IPS-11a (cell line): Measurements from ENCODE around the gene LAMA4.

ENCODE experiments used
- H3K4me3 ChIP-seq: one replicate; pipeline ENCODE4 v1.5.1; 2013; ENCODE audit warnings: low read depth, low read length, control low read depth

LAMA4 gene

DNA sequence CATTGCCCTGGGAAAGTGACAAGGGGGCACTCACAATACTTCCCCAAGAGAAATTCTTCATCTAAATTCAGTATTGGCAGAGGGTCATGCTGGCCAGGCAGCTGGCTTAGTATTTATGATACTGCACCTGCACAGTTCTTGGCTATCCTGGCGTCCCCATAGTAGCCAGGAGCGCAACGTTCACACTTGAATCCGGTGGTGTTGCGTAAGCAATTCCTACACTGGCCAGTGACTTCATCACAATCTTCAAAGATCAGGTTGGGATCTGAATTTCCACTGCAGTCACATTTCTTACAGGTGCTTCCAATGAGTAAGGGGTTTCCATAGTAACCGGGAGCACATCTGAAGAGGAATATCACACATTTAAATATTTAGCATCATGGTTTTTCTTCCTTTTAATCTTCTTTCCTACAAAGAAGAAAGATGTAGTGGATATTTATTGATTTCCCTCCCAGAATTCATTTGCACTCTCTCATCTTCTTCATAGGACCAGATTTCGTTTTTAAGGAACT is 62.8 kb downstream of the LAMA4 start:
- no peak overlapping the region for H3K4me3 ChIP-seq

DNA sequence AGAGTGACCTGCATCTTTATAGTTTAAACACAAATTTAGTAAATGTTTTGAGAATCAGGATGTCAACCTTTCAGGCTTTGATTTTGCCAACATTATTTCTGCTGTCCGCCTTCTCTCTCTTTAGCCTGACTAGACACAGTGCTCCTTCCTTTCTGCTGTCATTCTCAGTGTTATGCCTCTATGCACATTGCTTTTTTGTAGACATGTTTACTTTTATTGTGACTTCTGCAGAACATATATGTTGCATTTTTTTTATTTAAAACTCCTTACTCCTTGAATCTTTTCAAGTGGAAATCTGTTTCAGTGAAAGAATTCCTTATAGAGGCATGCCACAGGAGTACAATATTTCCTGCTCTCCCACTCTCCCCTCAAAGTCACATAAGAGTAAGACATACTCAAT is 64.2 kb downstream of the LAMA4 start:
- no peak overlapping the region for H3K4me3 ChIP-seq

DNA sequence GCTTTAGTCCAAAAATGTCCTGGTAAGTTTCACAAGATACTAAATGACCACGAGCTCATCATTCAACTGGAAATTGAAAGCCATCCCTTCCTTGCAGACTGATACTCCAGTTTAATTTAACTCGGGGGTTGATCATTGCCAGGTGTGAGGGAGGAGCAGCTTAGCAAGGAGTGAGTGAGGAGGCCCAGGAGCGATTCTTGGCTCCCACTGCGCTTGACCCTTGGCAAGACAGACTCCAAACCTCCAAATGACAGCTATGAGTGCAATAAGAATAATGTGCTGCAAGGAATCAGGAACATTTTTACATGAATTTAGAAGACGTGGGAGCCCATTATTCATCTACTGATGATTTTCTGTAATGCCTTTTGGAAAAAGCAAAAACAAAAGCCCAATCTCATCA is 64.9 kb downstream of the LAMA4 start:
- no peak overlapping the region for H3K4me3 ChIP-seq

DNA sequence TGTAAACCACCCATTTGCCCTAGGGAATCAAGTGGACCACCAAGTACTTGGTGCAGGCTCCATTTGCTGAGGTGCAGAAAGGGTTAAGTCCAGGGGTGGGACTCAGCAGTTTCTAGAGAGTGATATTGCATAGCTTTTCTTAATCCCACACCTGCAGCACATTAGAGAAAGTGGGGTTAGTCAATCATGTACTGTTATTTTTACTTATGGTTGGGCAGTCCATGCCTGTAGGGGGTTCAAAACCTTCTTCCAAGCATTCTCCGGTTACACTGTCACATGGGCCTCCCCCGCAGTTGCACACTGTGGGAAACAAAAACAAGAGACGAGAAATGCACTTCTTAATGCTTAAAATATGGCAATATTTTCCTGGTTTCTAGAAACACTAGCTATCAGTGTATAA is 65.5 kb downstream of the LAMA4 start:
- H3K4me3 ChIP-seq: no peak overlapping the region

DNA sequence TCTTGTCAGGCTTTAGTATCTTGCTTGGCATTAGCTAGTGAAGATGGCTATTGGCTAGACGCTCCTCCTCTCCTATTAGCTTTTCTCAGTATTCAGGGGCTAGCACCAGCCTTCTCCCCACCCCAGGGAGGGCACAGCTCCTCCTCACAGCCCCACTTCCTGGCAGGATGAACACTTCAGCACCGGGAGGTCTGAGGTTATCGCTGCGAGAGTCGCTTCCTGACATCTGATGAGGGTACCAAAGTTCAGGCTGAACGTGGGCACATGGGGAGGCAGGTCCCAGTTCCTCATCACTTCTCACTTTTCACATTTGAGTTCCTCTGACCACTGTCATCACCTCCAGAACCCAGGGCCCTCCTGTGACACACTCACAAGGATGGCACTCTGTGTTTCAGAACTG is 66.6 kb downstream of the LAMA4 start:
- H3K4me3 ChIP-seq: no peak overlapping the region

DNA sequence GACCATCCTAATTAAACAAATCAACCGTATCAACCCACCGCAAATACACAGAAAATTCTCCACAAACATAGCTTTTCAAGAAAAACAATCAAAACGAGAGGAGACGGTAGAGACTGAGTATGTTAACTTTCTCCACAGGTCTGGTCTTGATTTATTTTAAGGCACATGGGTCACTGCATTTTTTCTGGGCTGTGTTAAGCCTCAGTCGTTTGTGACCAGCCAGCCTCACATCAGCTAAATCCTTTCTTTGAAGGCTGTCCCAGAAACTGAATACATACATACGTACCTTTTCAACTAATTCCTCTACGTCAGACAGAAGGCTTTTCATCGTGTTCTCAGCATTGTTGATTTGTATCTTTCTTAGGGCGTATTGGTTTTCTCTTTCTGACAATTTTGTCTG is 69.4 kb downstream of the LAMA4 start:
- no peak overlapping the region for H3K4me3 ChIP-seq

DNA sequence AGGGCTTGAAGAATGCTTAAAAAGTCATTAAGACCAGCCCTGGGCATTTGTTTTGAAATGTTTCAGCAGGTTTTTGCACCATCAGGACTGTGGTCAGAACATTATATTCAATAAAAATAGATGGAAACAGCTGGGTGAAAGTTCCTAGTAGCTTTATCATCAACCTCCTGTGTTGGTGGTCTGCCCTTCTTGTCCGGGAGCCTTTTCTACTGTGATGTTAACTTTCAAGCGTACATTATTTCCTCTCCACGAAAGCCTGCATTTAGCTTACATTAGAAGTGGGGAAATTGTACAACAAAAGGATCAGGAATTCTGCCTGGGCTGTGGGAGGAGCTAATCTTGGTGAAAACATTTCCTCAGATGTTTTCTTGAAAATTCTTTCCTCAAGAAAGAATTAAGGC is 71.1 kb downstream of the LAMA4 start:
- no peak overlapping the region for H3K4me3 ChIP-seq

DNA sequence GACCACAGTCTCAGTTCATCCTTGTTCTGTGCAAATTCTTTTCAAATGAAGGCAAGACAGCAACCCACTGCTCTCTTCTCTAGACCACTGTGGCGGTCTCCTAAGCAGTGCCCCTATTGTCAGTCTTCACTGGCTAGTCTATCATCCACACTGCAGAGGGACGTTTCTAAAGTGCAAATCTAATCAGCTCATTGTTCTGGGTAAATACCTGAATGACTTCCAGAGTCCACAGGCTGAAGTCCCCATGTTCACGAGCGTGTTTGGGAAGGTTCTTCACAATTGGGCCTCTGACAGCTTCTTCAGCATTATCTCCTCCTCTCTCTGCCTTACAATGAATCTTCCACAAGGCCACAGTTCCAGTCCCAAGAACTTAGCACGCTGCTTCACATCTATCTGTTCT is 73.2 kb downstream of the LAMA4 start:
- H3K4me3 ChIP-seq: no peak overlapping the region

DNA sequence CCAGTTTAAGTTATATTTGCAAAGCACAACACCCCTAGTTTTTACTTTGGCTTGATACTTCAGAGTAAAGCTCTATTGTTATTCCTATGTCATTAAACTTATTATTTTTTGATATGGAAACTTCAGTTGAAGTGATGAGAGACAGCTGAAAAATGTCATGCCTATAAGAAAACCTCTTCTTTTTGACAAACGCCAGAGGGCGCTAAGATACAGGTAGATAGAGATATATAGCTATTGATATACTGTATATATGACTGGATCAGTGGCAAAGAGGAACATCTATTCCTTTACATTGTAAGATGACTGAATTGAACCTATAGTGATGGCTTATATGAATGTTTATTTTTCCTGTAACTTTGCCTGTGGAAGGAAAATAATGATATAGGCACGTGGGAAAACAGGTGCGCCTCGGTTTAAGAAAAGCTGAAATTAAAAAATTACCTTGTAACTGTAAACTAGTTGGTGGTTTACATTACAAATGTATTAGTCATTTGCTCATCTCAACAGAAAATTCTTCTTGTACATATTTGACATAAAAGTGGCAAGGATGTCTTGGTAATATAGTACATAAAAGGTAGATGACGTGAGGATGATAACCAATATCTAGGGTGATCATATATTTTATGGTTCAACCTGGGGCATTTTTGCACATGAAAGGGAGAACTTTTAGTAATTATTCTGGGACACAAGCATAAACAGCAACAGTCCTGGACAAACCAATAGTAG is 74.1 kb downstream of the LAMA4 start:
- H3K4me3 ChIP-seq: no peak overlapping the region

DNA sequence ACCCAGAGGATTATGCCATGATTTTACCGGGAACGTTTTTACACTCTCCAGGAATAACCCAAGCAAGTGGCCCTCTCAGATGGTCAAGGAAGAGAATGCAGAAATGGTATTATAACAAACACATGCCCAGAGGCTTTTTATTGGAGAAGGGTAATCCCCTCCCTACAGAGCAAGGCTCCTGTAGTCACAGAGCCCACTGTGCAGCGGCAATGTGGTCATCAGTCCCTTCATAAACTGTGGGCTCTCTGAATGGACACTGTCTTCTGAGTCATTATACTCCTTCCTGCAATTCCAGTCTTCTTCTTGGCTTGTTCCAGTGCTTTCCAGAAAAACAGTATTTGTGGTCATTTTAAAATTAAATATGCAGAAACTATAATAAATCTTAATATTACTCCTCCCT is 74.7 kb downstream of the LAMA4 start:
- H3K4me3 ChIP-seq: no peak overlapping the region

DNA sequence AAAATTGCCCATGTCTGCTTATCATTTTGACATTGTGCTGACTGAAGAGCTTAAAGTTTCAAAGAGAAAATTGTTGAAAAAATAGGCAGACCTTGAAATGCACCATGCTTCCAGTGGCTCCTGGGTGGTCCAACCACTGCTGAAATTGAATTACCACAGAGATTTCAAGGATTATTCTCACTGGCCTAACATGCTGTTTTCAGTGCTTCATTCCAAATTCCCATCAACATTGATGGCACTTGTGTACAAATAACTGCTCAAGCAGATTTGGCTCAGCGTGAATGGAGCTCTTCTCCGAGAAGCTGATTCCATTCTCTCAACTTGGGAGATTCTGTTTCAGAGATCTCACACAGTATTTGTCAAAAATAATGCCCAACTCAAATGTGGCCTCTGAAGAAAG is 75.5 kb downstream of the LAMA4 start:
- H3K4me3 ChIP-seq: no peak overlapping the region

DNA sequence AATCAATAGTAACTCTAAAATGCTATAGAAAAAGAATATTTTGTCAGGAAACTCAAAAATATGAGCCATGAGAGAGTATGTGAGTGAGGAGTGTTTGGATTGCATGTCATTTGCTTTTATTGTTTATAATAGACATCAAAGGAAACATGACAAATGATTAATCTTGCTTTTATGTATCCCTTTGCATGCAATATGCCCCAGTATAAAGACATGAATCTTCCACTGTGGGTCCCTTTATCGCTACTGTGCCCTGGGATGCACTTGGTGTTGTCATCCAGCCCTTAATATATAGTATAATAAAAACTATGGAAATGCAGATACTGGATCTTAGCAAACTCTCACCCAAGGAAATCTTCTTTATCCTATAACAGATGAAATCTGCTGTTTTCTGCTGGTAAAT is 77.3 kb downstream of the LAMA4 start:
- H3K4me3 ChIP-seq: no peak overlapping the region

DNA sequence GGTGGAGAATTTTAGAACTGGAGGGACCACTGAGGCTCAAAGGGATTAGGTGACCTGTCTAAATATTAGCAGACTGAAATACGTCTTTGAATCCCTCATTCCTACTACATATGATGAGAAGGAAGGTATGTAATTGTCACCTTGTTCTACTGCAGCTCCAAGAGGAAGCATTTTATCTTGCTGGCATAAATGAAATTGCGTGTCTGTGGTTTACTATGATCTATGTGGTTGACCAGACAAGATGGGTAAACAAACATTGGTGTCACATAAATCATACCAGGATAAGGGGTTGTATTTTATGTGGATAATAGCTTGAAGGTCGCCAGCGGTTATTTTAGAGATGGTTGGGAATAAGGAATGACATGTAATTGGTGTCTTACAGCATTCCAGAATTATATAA is 78.2 kb downstream of the LAMA4 start:
- H3K4me3 ChIP-seq: no peak overlapping the region

DNA sequence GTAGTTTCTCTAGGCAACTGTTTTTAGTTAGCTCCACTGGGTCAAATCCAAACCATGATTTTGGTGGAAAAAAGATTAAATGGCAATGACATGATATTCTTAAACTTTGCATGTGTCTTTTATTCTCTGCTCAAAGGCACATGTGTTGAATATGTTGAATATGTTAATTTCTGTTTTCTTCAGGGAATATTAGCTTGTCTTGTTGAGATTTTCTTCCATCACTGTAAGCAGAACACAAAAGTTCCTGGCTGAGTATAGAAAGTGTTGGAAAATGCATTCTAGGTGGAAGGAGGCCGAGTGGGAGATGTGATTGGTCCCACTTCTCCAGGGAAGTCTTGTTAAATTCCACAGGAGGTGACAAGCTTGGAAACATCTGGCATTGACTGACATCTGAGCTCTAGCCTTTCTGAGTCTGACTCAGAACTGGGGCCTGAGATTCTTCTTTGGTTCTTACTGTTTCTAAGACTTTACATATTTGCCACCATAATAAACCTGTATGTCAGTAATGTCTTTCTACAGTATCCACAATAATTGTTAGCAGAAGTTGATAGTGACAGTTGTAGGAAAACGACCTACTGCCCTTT is 81.1 kb downstream of the LAMA4 start:
- H3K4me3 ChIP-seq: no peak overlapping the region

DNA sequence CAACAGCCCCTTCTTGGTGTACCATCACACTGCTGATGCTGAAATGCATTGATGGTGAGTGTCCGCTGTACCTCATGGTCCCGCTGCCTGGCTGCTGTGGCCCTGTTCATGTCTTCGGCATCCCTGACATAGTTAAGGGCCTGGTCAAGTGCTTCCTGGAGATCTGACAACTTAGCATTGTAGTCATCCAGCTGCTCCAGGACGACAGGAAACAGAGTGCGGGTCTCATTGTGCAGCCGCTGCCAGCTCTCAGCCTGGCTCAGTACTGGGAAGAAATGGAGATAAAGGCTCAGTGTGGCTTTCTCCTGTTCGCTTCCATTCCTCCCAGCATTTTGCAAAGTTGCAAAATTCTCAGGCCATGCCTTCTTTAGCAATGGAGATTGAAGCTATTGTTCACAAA is 81.8 kb downstream of the LAMA4 start:
- H3K4me3 ChIP-seq: no peak overlapping the region

DNA sequence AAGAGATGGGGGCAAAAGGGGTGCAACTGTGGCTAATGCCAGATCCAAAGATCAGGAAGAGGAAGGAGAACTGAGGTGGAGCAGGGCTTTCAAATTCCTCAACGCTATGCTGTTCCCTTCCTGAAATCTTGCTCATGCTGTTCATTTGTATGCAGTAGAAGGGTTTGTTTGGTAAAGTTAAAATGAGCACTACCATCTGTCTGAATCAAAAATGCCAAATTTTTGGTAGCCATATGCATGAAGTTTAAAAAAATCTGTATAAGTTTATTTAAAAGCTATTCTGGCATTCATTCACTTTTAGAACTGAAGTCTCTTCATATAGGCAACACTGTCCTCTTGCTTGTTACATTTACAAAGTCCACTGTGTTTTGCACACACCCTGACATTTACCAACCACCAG is 84.8 kb downstream of the LAMA4 start:
- H3K4me3 ChIP-seq: no peak overlapping the region

DNA sequence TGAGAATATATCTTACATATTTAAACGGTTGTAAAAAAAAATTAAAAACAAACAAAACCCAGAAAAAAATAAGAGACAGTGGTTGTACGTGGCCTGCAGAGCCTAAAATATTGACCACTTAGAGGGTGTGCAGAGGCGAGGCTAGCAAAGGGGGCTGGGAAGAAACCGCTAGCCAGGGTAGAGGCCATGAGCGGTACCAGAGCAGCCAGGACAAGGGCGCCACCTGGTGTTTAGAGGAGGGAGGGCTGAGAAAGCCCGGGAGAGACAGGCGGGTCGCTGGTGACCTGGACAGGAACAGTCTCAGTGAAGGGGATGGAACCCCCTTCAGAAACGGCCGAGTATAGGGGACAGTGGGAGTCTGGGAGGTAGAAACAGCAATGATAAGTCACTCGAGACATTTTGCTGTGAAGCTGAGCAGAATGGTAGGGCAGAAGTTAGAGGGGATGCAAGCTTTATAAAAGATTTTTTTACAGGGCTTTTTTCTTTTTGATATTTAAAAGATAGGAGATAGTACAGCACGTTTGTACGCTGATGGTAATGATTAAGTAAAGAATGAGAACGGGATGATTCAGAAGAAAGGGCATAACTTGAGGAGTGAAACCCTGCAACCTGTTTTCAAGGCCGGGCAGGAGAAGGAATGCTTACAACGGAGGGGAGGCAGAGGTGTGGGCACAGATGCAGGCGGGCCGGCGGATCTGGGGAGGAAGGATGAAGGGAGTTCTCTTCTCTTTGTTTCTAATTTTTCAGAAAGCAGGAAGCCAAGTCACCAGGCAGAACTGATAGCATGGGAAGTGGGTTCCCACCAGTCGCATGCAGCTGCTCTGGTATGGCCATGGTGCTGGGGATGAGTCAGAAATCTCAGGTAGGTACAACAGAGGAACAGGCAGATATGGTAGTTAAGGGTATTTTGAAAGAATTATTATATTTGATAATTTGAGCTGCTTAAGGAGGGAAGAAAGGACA is 90.8 kb downstream of the LAMA4 start:
- no peak overlapping the region for H3K4me3 ChIP-seq

DNA sequence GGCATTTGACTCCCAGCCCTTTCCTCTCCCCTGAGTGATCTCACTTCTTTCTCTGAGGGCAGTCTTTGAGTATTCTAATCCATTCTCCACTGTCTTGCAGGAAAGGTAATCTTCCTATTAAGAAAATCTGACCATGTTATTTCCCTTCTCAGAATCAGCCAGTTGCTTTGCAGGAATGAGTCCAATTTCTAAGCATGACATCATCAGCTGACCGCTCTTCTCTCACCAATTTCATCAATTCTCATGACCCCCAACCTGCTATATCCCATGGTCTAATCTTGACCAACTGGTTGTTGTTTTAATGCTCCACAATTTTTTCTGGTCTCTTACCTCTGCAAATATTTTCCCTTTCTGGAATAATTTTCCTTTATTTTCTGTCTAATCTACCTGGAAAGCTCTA is 93.6 kb downstream of the LAMA4 start:
- no peak overlapping the region for H3K4me3 ChIP-seq

DNA sequence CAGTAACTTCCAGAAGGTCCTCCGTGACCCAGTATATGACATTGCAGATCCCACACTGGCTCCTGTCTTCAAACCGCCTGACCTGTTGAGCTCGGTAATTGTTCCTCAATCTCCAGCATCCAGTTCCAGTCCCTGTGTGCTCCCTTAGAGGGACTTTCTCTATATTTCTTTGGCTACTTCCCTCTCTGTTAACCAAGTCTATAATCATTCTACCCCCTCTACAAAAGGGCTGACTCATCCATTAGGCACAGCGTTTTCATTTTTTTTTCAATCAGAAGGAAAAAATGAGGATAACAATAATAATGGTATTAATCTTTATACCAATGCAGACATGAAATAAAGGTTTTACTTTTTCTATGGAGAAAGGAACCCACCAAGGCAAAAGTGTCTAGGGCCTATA is 97.7 kb downstream of the LAMA4 start:
- no peak overlapping the region for H3K4me3 ChIP-seq

DNA sequence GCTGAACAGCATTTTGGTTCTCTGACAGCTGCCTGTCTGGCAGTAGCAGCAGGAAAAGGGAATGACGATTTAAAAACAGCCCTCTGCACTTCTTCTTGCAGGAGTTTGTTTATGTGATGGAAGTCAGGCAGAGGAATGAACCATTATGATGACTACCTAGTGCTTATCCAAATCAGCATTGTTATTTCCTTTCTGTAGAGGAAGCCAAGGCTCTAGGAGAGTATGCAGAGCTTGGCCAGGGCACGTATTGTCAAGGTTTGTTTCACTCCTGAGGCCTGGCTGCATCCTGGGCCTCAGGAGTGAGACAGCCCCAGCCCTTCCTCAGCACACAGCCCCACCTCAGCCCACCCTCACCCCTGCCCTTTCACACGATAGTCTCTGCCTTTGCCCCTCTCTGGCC is 98.5 kb downstream of the LAMA4 start:
- H3K4me3 ChIP-seq: no peak overlapping the region

DNA sequence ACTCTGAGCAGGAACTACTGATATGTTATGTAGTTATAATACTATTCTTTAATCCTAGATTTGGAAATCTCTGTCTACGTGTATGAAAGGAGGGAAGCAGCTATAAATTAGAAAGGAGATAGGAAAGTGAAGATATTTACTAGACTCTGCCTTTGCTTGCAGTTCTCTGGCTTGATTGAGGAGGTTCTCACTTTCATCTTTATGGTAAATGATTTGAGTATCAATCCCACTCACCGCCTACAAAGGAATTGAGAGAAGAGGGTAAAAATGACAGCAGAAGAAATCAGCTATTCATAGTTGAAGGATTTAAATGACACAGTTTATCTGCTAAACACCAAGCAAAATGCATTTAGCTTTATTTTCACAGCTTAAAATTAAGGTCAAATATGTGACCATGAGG is 99.7 kb downstream of the LAMA4 start:
- no peak overlapping the region for H3K4me3 ChIP-seq
